Measurements from ENCODE around the gene MED13.
"Not testable (repeated sequence)": the region's sequence is repeated elsewhere in the genome, so short reads cannot be mapped to it uniquely, and the experiment has no call there.

MED13 gene

GRCh38 chr17:62058611-62059010, 6.5 kb downstream of the MED13 start:
- no peak for DNase-seq (ENCODE audit: low read depth in 2 of 2)

- DNase-seq (ENCODE audit: low read depth in 2 of 2): no peak
Measured at GRCh38 chr17:62057696-62058095, 7.4 kb downstream of the MED13 start.

- DNase-seq (ENCODE audit: low read depth in 2 of 2): no peak
Measured at GRCh38 chr17:62052765-62053338, 12.2 kb downstream of the MED13 start.

DNA sequence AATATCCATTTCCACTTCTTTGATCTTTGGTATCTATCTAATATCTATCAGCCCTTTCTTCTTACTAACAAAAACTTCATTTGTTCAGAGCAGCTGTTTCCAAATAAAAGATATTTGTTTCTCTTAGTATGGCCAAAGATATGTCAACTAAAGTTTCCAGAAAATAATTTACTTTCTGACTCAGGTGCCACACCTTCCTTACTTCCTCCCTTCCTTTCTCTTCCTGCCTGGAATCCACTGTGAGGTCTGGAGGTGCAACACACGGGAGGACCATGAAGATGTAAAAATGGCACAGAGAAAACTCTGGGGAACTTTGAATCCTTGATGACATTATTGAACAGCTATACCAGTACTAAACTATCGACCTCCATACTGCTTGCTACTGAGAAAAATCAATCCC, 14.0 kb downstream of the MED13 start:
- no peak for DNase-seq (ENCODE audit: low read depth in 2 of 2)

DNA sequence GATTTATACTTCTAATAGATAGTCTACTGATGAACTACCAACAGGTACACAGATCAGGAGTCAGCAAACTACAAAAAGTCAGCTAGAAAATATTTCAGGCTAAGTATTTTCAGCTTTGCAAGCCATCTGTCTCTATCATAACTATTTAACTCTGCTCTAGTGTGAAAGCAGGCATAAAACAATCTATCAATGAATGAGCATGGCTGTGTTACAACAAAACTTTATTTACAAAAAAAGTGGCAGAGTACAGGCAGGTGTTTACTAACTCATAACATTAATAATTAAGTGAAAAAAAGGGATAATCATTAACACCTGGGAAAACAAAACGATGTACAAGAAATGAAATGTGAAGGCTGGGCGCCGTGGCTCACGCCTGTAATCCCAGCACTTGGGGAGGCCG, 15.8 kb downstream of the MED13 start:
- DNase-seq (ENCODE audit: low read depth in 2 of 2): no peak

GRCh38 chr17:62048262-62048661, 16.8 kb downstream of the MED13 start:
- no peak for DNase-seq (ENCODE audit: low read depth in 2 of 2)

- DNase-seq (ENCODE audit: low read depth in 2 of 2): no peak
Measured at GRCh38 chr17:62045517-62045916, 19.6 kb downstream of the MED13 start.

- DNase-seq (ENCODE audit: low read depth in 2 of 2): no peak
Measured at GRCh38 chr17:62045109-62045508, 20.0 kb downstream of the MED13 start.

DNA sequence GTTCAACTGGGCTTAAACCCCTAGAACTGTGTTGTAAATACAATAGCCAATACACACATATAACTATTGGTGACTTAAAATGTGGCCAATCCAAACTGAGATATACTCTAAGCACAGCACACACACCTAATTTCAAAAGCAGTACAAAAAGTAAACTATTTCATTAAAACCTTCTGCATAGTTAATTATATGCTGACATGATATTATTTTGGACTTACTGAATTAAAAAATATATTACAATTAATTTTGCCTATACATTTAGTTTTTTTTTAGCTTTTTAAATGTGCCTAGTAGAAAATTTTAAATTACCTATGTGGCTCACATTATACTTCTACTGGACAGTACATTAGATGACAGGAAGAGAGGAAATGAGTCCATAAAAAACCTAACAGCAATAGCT, 21.5 kb downstream of the MED13 start:
- no peak for DNase-seq (ENCODE audit: low read depth in 2 of 2)

DNA sequence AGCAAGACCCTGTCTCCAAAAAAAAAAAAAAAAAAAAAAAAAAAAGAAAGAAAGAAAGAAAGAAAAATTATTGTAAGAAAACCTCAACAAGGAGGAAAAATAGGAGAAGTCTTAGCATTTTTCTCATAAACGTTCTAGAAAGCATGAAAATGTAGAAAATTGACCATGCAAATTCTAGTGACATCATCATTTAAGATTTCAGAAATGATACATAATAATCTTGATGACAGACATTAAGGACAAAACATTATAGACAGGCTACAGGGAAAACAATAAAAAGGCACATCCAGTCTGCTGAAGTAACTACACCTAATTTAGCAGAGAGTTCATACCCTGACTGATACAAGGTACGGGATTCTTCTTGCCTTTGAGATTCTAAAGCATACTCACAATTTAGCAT, 21.9 kb downstream of the MED13 start:
- no peak for DNase-seq (ENCODE audit: low read depth in 2 of 2)

DNA sequence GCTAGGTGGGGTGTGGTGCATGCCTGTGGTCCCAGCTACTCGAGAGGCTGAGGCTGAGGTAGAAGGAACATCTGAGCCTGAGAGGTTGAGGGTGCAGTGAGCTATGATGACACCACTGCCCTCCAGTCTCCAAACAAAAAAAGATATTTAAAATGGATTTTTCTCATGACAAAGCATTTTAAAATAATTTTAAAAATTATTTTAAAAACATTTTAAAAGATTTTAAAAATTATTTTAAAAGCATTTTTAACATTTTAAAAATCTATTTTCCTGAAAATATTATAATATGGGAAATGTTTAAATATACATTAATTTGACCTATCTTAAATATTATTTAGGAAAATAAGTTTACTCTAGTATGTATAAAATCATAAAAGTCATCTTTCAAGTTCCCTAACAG, 26.8 kb downstream of the MED13 start:
- no peak for DNase-seq (ENCODE audit: low read depth in 2 of 2)

- DNase-seq (ENCODE audit: low read depth in 2 of 2): no peak
Measured at GRCh38 chr17:62033317-62033716, 31.8 kb downstream of the MED13 start.

DNA sequence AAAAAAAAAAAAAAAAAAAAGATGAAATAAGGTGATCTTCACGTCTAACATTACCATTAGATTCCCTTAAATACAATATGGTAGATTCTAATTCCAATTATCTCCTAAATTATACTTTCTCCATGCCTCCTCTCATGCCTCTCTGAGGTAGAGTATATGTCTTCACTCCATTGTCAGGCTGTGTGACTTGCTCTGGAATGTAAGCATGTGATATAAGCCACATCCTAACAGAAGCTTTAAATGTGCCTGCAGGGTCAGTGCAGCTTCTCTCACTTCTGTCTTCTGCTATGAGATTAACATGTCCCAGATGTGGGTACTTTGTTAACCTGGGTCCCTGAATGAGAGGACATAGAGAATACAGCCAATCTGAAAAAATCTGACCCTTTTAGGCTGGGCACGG, 32.6 kb downstream of the MED13 start:
- DNase-seq (ENCODE audit: low read depth in 2 of 2): no peak

DNA sequence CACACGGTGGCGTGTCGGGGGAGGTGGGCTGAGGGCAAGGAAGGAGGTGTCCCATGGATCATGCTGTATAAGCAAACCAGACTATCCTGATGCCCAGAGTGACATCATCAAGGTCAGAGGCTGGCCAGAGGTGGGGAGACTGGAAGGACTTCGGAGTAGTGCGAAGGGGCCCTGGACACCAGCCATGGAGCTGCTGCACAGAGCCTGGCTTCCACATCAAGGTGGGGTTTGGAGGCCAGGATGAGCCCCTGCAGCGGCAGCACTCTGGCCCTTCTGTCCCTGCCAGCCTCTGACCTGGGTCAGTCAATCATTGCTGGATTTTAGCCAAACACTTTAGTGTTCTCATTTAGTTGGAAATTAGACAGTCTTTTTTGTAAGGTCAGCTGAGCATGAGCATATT, 34.8 kb downstream of the MED13 start:
- no peak for DNase-seq (ENCODE audit: low read depth in 2 of 2)

- DNase-seq (ENCODE audit: low read depth in 2 of 2): no peak
Measured at GRCh38 chr17:62024866-62025265, 40.2 kb downstream of the MED13 start.

GRCh38 chr17:62017912-62018311, 47.2 kb downstream of the MED13 start:
- no peak for DNase-seq (ENCODE audit: low read depth in 2 of 2)

GRCh38 chr17:62017496-62017895, 47.6 kb downstream of the MED13 start:
- DNase-seq (ENCODE audit: low read depth in 2 of 2): no peak

GRCh38 chr17:62014526-62014925, 50.6 kb downstream of the MED13 start:
- no peak for DNase-seq (ENCODE audit: low read depth in 2 of 2)

GRCh38 chr17:62009220-62009619, 55.9 kb downstream of the MED13 start:
- no peak for DNase-seq (ENCODE audit: low read depth in 2 of 2)

GRCh38 chr17:62008294-62008693, 56.8 kb downstream of the MED13 start:
- no peak for DNase-seq (ENCODE audit: low read depth in 2 of 2)

DNA sequence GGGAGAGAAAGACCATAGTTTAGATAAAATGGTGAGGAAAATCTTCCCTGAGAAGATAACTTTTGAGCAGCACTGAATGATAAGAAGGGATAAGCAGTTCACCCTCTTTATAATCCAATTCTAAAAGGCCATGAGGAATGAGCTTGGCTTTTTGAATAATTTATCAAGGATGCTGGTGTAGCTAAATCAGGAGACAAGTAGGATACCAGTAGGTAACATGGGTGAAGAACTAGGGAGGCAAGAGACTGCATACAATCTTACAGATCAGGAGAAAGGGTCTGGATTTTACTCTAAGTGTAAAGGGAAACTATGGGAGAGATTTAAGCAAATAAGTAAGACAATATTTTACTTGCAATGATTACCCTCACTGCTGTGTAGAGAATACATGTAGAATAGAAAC, 60.7 kb downstream of the MED13 start:
- DNase-seq (ENCODE audit: low read depth in 2 of 2): no peak

GRCh38 chr17:62003141-62003540, 61.9 kb downstream of the MED13 start:
- DNase-seq (ENCODE audit: low read depth in 2 of 2): not testable (repeated sequence)

- no peak for DNase-seq (ENCODE audit: low read depth in 2 of 2)
Measured at GRCh38 chr17:62001105-62001504, 64.0 kb downstream of the MED13 start.

DNA sequence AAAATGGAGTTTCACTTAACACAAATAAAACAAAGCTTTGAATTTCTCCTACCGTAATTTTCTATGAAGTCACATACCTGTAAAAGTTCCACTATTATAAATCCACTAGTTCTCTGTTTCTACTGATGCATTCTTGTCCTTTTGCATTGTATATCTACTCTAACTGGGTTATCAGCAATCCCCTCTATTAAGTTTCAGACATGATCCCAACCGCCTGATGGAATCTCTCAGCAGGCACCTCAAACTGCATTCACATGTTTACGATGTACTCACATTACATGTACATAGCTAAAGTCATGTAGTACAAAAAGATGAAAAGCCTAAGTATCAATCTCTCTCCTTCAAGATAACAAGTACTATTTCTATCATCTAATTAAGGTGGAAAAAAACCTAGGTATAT, 64.9 kb downstream of the MED13 start:
- DNase-seq (ENCODE audit: low read depth in 2 of 2): no peak

GRCh38 chr17:61998534-61998933, 66.5 kb downstream of the MED13 start:
- not testable (repeated sequence) for DNase-seq (ENCODE audit: low read depth in 2 of 2)
